G401 (cell line): ENCODE results near the gene ZNF776. TPM values are rescaled to one million over a fixed set of nuclear protein-coding genes. Genes with fewer than 3 reads are reported as not detected.
"Not testable (repeated sequence)": the region's sequence is repeated elsewhere in the genome, so short reads cannot be mapped to it uniquely, and the experiment has no call there.

Experiments
- DNase-seq: peaks from one replicate; pipeline ENCODE4 v3.0.0-alpha.2; 2015; ENCODE audit warnings: low spot score
- in situ Hi-C: cut with HindIII; loops from 2 replicates; pipeline ENCODE4 v1.10.0; 2016; ENCODE audit warnings: low sequenced_read_pairs, mixed read lengths
- total RNA-seq: library from RNA; depleted of rRNA; stranded (reverse); fragments of >200 nt; shearing (Covaris generic); gene quantifications from 2 replicates; pipeline ENCODE4 v1.2.3, GENCODE V29; 2014; rRNA removed

The ZNF776 gene
- total RNA-seq, 1 experiment from 2014 or later: 11.0 TPM

GRCh38 chr19:57771417-57771816 is 24.8 kb downstream of the ZNF776 start:
- in situ Hi-C loops: no loop called here
- DNase-seq: no peak

- DNase-seq: no peak
- in situ Hi-C loops: no loop called here
Observed at GRCh38 chr19:57773488-57773887, 26.9 kb downstream of the ZNF776 start.

- DNase-seq: no peak
- in situ Hi-C loops: no loop called here
Observed at GRCh38 chr19:57776764-57777296, 30.2 kb downstream of the ZNF776 start.

GRCh38 chr19:57778336-57778735 is 31.7 kb downstream of the ZNF776 start:
- no peak for DNase-seq
- in situ Hi-C loops: no loop called here

- DNase-seq: no peak
- in situ Hi-C loops: no loop called here
Observed at GRCh38 chr19:57779220-57779845, 32.7 kb downstream of the ZNF776 start.

- in situ Hi-C loops: no loop called here
- DNase-seq: no peak
Observed at GRCh38 chr19:57786286-57786685, 39.7 kb downstream of the ZNF776 start.

GRCh38 chr19:57786906-57787305 is 40.3 kb downstream of the ZNF776 start:
- in situ Hi-C loops: no loop called here
- DNase-seq: no peak

GRCh38 chr19:57788114-57788692 is 41.6 kb downstream of the ZNF776 start:
- DNase-seq: no peak
- in situ Hi-C loops: no loop called here

- in situ Hi-C loops: no loop called here
- DNase-seq: no peak
Observed at GRCh38 chr19:57789288-57789687, 42.7 kb downstream of the ZNF776 start.

- DNase-seq, in situ Hi-C loops: not testable (repeated sequence)
Observed at GRCh38 chr19:57796580-57796979, 50.0 kb downstream of the ZNF776 start.

GRCh38 chr19:57800696-57801095 is 54.1 kb downstream of the ZNF776 start:
- no peak for DNase-seq
- in situ Hi-C loops: no loop called here

GRCh38 chr19:57802269-57802668 is 55.7 kb downstream of the ZNF776 start:
- in situ Hi-C loops: no loop called here
- DNase-seq: no peak

GRCh38 chr19:57803265-57803593 is 56.6 kb downstream of the ZNF776 start:
- no peak for DNase-seq
- in situ Hi-C loops: no loop called here

GRCh38 chr19:57803594-57804325 is 57.1 kb downstream of the ZNF776 start:
- in situ Hi-C loops: no loop called here
- peak; percentile 33 for DNase-seq

- in situ Hi-C loops: no loop called here
- no peak for DNase-seq
Observed at GRCh38 chr19:57807541-57807940, 60.9 kb downstream of the ZNF776 start.

Other genes with a start within 250 kb of the ZNF776 start
- gene ZNF773, start 246.9 kb upstream of the ZNF776 start, total RNA-seq: 3.8 and 11.8 TPM in 2 replicates
- 2.6 and 3.9 TPM in 2 replicates for gene ZNF549, start 219.5 kb upstream of the ZNF776 start, total RNA-seq
- gene ZNF550, start 187.0 kb upstream of the ZNF776 start, total RNA-seq: 5.9 and 6.3 TPM in 2 replicates
- gene ZNF416, start 167.9 kb upstream of the ZNF776 start, total RNA-seq: 9.0 and 9.4 TPM in 2 replicates
- not detected in 2 replicates for gene ZIK1, start 162.7 kb upstream of the ZNF776 start, total RNA-seq
- gene ZNF530, start 146.9 kb upstream of the ZNF776 start, total RNA-seq: 6.5 and 8.3 TPM in 2 replicates
- gene ZNF134, start 132.6 kb upstream of the ZNF776 start, total RNA-seq: 6.2 and 19.6 TPM in 2 replicates
- 10.8 and 16.9 TPM in 2 replicates for gene ZNF211, start 113.6 kb upstream of the ZNF776 start, total RNA-seq
- gene ZSCAN4, start 77.9 kb upstream of the ZNF776 start, total RNA-seq: 0.55 and 1.3 TPM in 2 replicates
- 11.7 and 15.8 TPM in 2 replicates for gene ZNF551, start 64.8 kb upstream of the ZNF776 start, total RNA-seq
- gene ZNF154, start 37.6 kb upstream of the ZNF776 start, total RNA-seq: not detected in 2 replicates
- not detected in 2 replicates for gene ZNF671, start 19.2 kb upstream of the ZNF776 start, total RNA-seq
- 11.3 and 20.8 TPM in 2 replicates for gene ZNF586, start 22.9 kb downstream of the ZNF776 start, total RNA-seq
- 2.8 and 7.8 TPM in 2 replicates for gene ZNF552, start 68.1 kb downstream of the ZNF776 start, total RNA-seq
- gene ZNF587B, start 83.5 kb downstream of the ZNF776 start, total RNA-seq: 6.0 and 12.8 TPM in 2 replicates
- gene ZNF587, start 103.0 kb downstream of the ZNF776 start, total RNA-seq: 7.4 and 9.6 TPM in 2 replicates
- 1.1 and 2.0 TPM in 2 replicates for gene ZNF814, start 142.2 kb downstream of the ZNF776 start, total RNA-seq
- gene ZNF417, start 169.8 kb downstream of the ZNF776 start, total RNA-seq: 6.0 and 9.7 TPM in 2 replicates
- 0.27 and 0.49 TPM in 2 replicates for gene ZNF418, start 188.6 kb downstream of the ZNF776 start, total RNA-seq
- gene ZNF256, start 200.9 kb downstream of the ZNF776 start, total RNA-seq: 3.6 and 10.2 TPM in 2 replicates
- 0.31 TPM in 1 of 2 replicates, not detected in the other for gene C19orf18, start 227.7 kb downstream of the ZNF776 start, total RNA-seq